ENCODE data around the gene LRP8.

Gene LRP8

DNA sequence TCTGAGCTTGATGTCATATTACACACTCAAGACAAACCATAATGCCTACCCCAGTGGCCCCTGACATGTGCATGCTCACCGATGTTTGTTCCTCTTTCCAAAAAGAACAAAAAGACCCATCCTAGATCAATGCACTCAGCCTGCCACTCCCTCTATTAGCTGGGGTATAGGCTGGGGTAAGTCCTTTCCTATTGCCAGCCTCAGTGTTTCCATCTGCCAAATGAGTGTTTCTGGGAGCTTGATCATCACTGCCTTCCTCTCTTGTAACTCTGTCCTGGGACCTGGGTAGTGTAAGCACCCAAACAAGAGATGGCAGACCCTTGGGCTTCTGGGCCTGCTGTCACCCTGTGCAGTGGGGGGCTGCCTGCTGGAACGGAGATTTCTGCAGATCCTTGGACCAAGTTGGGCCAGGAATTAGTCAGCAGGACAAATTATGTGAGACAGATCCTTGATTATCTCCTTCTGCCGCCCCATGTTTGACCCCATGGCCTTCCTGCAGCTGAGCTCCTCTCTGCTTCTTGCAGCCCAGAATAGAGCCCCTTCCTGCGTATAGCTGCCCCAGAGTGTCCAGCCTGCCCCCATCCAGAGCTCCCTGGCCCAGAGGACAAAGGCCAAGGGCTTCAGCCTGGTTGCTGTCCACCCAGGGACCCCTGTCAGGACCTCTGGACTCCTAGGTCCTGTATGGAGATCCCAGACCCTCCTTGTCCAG is 31.5 kb upstream of the LRP8 start:
- DNase-seq (ENCODE audit: low read depth): no peak

DNA sequence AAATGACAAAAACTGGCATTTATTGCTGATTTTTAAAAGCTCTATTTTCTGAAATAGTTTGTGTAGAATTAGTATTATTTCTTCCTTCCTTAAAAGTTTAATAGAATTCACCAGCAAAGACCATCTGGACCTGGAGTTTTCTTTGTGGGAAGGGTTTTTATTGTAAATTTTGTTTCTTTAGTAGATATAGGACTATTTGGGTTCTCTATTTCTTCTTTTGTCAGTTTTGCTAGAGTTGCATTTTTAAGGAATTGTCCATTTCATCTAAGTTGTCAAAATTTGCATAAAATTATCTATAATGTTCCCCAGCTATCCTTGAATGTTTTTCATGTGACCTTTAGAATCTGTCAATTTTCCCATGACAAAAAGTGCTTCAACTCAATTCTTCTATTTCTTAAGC is 28.8 kb upstream of the LRP8 start:
- no peak for DNase-seq (ENCODE audit: low read depth)

DNA sequence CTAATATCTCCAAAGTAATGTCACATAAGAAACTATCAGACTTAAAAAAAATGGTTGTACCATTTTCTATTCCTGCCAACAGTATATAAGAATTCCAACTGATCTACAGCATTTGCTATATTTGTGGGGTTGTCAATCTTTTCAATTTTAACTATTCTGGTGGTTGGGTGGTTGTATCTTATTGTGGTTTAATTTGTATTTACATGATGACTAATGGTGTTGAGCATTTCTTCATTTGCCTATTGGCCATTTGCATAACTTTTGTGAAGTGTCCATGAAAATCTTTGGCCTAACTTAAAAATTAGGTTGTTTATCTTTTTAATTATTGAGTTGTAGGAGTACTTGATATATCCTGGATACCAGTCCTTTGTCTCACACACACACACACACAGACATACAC is 26.2 kb upstream of the LRP8 start:
- no peak for DNase-seq (ENCODE audit: low read depth)

DNA sequence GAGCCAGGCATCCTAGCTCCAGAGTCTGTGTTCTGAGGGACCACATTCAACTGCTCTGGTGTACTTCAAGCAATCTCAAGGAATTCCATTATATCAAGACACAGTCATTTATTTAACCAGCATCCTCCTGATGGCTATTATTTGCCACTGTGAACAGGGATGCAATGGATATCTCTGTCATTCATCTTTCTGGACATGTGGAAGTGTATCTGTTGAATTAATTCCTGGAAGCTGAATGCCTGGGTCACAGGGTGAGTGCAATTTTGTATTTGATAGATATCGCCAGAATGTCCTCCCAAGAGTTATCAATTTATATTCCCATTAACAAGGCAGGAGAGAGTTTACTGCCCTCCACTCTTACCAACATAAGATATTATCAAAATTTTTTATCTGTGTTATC is 24.7 kb upstream of the LRP8 start:
- DNase-seq (ENCODE audit: low read depth): no peak

DNA sequence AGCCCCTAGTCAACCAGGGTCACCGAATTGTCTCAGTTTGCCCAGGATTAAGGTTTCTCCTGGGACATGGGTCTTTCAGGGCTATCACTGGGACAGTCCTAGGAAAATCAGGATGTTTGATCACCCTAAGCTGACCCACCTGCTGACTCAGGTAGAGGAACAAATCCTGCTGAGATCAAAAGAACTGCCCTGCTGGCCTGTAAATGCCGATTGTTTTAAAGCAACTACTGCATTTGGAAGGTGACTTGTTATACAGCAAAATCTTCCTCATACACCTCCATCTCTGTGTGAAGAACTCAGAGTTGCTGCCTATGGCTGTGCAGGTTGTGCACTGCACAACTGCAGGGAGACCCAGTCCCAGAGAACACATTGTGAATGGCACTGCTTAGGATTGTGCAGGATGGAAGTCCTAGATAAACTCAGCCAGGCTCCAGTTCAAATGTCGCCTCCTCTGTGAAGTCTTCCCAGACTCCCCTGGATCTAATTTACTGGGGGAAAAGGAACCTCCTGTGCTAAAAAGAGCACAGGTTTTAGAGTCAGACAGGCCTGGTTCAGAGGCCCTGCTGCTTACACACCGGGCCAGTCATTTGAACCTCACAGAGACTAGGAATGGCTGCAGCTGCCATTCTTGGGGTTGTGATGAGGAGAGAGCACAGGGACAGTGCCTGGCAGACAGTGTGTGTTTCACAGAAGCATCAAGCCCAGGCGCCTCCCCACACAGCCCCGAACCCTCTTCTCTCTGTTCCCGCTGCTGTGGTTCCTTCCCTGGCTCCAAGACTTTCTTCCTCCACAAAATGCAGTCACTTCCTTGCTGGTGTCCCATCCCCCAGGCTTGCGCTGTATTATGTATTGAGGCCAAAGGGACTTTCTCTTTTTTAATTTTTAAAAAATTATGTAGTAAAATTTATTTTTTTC is 23.2 kb upstream of the LRP8 start:
- no peak for DNase-seq (ENCODE audit: low read depth)

DNA sequence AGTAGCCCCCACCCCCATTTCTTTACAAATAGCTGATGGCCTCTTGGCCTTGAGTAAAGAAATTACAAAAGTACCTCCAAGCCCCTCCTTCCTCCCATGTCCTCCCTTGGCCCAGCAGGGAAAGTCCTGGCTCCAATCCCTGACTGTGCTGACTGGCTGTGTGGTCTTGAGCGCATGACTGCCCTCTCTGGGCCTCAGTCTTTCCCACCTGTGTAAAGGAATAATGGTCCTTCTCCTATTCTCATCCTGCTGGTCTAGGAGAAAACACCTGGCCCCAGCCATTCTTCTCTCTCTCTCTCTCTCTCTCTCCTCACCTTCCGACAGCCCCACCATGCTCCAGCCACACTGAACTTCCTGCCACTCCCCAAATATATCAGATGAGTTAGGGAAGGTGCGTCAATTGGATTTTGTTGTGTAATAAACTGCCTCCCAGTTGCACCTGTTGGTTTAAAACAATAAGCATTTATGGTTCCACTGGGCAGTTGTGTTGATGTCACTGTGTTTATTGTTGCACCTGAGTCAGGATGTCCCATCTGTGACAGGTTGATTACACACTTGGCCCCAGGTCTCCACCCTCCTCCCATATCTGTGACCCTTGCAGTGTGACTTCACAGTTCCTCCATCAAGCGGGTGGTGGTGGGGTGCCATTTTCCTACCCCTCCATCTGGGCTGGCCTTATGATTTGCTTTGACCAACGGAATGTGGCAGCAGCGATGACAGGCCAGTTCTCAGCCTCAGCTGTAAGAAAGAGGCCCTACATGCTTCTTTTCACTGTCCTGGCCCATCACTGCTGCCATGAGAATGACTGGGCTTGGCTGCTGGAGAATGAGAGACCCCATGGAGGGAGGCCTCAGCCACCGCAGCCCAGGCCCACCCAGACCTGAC is 22.3 kb upstream of the LRP8 start:
- DNase-seq (ENCODE audit: low read depth): no peak

DNA sequence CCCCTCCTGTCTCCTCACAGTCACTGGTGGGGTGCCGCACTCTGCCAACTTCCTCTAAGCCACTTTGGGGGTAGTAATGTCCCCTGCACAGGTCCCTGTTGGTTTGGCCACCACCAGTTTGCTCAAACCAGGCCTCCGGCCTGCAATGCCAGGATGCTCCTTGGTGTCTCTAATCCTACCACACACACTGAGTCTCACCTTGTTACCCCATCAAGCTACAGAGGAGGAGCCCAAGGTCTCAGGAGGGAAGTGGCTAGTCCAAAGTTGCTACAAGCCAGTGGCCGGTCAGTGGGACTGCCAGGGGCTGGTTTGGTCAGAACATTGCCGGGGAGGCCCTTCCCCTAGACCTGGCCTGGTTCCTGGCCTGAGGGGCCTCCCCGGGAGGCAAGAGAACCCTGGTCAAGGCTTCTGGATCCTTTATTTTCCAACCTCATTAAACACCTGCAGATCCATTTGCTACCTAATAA is 21.5 kb upstream of the LRP8 start:
- DNase-seq (ENCODE audit: low read depth): no peak

DNA sequence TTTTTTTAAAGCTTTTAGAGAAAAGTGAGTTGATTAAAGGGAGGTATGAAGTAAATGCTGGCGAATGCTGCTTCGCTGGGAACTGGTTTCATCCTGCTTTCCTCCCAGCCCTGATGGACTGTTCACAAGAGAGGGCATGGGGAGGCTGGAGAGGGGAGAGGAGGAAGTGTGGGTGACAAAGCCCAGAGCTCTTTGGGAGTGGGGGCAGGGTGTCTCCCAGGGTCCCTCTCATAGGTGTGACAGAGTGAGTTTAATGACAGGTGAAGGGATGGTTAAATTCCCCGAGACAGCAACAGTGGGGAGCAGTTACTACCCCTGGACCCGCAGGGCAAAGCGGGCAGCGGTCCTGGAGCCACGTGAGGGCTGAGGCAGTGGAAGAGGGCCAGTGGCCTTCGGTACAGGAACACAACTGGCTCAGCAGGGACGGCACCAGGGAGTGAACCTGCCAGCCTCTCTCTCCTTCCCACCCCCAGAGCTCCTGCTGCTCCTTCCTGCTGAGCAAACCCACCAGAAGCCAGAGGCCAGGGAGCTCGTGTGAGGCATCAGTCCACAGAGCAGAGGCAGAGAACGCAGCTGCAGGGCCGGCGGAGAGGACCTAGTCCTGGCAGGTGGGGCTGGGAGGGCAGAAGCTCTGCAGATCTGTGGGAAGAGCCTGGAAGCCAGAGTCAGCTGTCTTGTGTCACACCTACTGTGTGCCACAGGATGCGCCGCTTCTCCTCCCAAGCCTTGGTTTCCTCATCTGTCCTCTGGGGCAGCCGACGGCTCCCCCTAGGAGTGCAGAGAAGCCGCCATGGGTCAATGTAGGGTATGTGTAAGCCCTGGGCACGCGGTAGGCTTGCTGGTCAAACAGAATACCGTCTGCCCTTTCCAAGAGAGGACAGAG is 20.9 kb upstream of the LRP8 start:
- DNase-seq (ENCODE audit: low read depth): no peak

DNA sequence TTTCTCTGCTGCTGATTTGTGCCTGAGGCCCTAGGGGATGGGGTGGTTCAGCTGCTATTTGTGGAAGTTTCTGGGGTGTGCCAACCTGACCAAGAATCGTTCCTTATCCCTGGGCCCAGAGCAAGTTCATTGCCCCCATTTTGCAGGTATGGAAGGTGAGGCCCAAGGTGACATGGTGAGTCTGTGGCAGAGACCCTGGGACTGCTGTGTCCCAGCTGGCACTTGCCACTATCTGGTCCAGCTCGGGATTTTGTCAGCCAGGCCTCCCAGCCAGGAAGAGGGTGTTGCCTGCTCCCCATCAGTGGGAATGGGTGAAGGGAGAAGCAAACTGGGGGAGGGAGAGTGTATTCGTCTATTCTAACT is 18.9 kb upstream of the LRP8 start:
- no peak for DNase-seq (ENCODE audit: low read depth)

DNA sequence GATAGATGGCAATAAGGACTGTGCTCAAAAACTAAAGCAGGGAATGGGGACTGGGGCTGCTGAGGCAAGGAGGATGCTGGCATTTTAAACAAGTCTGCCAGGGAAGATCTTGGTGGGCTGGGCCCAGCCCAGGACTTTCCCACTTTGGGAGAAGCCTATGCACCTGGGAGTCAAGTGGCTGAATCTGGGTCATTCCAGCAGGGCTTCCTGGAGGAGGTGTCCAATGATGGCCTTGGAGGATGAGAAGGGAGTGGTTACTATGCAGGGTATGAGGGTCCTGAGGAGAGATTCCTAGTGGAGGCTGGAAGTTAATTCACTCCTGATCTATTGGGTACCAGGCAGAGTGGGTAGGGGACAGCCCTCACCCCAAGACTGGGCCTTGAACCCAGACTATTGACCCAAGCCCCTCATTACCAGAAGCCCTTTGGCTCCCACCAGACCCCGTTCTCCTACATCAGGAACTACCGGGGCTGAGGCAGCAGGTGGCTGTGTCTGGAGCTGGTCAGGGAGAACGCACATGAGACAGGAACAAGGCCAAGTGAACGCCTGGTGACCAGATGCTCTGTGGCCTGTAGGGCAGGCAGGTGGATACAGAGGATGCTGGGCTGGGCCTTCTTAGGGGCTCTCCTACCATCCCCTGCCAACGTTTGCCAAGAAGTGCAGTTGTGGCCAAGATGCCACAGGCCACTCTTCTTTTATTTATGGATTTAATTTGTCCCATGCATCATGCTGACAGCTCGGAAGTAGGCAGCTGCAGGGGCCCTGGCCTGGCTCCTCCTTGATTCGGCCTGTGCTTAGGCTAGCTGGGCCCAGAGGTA is 18.3 kb upstream of the LRP8 start:
- DNase-seq (ENCODE audit: low read depth): no peak

DNA sequence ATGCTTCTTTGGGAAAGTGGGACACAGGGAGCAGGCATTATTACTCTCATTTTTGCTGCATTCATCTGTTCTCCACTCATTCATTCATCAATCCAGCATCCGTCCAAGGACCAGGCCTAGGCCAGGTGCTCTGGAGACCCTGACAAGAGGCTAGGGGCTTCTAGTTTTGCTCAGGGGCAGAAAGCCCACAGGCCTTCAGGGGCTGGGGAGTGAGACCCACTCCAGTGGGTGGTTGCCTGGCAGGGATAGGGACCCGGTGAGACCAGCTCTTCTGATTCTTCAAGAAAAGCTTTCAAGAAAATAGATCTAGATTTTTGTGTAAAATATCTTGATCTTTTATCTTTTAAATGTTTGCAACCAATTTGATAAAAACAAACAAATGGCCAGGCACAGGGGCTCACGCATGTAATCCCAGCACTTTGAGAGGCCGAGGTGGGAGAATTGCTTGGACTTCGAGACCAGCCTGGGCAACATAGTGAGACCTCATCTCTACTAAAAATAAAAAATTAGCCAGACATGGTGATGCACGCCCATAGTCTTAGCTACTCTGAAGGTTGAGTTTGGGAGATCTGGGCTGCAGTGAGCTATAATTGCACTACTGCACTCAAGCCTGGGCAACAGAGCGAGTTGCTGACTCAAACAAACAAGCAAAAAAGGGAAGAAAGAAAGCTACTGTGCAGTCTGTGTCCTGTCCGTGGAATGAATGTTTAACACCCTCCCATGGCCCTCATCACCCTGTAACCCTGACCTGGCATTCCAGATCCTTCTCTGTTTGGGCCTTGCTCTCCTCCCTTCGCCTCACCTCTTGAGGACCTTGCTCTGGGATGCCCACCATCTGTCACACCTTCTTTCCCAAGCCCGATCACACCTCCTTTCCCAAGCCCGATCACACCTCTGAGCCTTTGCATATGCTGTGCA is 17.3 kb upstream of the LRP8 start:
- no peak for DNase-seq (ENCODE audit: low read depth)

DNA sequence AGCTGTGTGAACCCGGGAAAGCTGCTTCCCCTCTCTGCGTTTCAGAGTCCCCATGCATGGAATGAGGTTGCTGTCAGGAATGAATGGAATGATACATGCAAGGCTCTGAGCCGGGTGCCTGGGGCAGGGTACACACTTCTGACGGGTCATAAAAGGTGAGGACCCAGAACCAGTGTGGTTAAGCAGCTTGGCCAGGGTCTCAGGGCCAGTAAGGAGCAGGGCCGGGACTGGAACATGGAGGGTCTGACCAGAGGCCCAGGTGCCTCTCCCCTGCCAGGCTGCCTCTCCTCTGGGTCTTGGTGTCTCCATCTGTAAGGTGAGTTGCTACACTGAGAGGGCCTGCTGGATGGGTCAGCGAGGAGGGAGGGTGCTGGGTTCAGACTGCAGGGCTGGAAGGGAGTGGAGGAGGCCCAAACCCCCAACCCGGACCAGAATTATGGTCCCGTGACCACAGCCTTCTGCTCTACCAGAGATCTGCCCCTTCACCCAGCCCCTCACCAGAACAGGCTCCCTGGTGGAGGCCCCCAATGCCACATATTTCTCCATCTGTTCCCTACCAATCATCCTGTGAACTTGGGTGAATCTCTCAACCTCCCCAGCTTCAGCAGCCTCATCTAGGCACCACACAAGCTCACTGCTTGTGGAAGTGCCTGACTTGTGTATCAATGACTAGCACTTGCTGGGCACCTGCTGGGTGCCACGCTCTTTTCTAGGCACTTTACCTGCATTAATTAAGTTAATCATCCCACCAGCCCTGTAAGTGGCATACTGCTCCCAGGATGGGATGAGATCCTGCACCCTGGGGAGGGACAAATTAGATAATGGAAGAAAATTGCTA is 16.2 kb upstream of the LRP8 start:
- DNase-seq (ENCODE audit: low read depth): no peak

DNA sequence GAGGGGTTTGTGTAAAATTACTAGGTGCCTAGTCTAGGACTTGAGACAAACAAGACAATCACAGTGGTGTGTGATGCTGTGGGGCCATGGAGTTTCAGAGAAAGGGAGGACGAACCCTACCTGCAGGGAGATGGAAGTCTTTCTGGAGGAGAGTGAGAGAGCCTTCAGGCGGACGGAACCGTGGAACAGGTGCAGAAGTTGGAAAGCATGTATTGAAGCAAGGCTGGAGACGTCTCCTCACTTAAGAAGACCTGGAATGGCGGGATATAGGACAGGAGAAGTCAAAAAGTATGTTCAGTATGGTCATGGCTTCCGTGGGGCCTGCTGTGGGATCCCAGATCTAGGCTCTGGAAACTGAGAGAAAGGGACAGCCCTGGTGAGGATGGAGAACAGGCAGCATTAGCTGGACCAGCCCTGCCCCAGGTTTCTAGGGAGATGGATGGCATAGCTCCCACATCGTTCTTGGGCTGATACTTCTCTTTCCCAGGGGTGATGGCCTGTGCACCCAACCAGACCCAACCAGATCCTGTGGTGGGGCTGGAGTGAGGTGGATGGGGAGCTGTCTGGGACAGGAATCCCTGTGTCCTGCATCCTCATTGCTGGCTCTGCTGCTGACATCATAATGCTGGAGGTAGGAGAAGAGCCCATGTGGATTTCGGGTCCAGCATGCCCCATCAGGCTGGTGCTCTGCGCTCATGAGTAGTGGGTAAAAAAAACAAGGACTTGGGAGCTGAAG is 15.0 kb upstream of the LRP8 start:
- no peak for DNase-seq (ENCODE audit: low read depth)

DNA sequence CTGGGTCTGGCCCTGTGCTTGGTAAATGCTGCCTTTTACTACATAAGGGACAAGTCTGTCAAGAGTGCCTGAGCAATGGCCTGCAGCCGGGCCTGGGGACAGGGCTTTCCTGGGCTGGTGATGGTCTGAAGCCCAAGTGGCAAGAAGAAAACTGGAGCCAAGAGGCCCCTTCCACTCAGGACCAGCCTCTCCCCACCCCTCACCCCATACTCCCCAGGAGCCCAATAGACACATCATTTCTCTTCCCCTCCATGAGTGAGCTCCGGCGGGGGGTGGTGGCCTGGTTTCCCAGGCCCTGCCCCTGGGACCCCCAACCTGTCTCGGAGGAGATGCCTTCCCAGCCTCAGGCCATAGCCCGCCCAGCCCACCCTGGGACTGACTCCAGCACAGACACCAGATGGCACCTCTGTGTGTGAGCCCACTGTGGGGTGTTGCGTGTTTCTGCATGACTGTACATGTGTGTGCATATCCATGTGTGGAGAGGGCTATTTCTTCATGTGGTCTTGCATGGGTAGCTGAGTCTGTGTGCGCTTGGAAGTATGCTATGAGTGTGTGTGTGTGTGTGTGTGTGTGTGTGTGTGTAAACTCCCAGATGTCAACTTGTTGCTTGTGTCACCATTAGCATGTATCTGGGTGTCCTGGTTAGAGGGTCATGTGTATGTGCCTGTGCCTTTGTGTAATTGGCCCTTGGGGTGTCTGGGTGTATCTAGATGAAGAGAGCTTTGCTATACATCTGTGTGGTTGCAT is 14.3 kb upstream of the LRP8 start:
- no peak for DNase-seq (ENCODE audit: low read depth)

DNA sequence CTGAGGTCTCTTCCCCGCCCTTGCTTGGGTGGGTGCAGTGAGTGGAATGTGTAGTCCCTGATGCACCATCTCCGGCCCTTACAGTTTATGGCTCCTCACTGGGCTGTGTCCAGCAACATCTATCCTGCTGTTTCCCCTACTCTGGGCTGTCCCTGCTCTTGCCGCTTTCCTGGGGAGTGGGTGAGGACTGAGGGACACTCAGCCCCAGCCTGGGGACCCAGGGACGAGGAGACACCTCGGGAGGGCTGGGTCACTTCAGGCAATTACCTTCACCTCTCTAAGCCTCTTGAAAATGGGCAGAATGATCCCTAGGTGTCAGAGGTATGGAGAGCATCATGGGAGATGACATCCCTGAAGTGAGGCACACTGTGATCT is 13.6 kb upstream of the LRP8 start:
- no peak for DNase-seq (ENCODE audit: low read depth)

DNA sequence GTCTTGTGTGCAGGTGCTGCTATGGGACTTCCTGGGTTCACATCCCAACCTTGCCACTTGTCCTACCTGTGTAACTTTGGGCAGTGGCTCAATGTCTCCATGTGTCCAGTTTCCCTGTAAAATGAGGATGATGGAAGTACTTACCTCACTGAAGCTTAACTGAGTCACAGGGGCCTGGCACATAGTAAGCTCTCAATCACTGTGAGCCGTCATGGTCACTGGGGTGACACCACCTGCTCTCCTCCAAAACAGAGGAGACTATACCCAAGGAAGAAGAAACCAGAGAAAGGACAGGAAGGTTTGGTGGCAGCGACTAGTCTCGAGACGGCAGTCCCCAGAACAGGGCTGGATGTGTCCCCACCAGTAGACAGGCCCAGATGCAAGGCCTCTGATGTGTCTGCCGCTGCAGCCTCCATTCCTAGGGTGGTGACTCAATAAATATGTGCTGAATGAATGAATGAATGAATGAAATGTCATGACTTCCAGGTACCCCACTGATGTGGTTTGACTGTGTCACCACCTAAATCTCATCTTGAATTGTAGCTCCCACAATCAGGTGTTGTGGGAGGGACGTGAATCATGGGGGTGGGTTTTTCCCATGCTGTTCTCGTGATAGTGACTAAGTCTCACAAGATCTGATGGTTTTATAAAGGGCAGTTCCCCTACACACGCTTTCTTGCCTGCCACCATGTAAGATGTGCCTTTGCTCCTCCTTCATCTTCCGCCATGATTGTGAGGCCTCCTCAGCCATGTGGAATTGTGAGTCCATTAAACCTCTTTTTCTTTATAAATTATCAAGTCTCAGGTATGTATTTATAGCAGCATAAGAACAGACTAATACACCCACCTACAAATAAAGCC is 13.0 kb upstream of the LRP8 start:
- DNase-seq (ENCODE audit: low read depth): peak; percentile 14
